ENCODE data around the gene DCC.
A peak's percentile ranks its signal among the peaks of the same experiment; 100 is the strongest.

DCC gene

DNA sequence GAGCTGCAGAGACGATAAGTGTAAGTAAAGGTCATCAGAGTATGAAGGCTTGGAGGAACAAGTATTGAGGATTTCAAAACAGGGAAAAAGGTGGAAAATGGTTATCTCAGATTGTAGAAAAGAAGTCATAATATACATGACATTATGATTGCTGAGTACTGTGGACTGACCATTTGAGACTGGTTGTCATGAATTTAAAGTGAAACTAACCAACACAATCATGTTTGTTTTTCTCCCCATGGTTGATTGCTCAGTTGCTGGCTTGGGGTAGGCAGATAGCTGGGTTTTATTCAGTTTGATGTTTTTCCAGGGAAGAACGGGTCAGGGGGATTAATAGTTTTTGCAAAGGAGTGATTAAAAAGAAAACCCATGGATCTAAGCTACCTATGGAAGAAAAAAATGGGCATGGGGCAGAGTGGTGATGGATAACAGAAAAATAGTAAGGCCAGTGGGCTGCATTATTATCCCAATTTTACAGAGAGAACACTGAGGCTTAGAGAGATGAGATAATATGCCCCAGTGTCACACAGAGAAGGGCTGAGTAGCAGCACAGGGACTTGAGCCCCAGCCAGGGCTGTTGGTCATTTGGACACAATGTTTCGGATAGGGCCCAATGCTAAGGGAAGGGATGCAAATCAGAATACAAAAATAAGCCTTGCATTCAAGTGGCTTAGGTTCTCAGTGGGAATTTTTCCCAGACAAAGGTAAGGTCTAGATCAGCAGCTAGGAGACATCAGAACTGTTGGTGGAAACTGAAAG, 885.7 kb downstream of the DCC start:
- DNase-seq (ENCODE audit: low read depth), result no peak

DNA sequence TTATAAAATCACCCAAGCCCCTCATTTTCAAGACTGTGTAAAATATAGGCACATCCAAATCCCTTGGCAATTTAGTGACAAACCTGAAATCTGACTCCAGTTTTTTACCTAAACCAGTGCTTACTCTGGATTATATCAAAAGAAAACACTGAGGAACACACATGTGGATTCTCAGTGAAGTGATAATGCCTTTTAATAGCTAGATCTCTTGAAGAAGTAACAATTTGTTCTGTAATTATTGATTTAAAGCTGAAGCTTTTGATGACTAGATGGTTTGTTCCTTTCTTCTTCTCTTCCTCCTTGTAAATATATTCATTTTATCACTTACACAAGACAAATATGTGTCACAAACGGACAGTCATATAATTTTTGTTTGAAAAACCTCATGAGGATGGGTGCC, 894.6 kb downstream of the DCC start:
- no peak for DNase-seq (ENCODE audit: low read depth)

DNA sequence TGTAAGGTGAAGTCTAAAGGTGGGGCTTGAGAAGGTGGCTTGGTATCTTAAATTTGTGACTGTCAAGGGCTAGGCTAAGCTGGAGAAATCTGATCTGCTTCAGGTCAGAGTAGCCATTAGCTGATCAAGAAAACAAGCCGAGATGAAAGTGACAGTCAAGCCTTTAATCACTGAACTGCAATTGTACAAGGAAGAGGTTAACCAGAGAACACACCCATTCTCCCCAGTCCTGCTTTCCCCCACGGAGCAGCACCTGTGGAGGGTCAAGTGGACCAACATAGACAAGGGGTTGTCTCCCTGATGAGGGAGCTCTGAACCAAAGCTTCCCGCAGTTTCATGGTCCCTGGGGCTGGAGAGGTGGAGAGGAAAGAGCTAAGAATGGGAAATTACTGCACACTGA, 901.2 kb downstream of the DCC start:
- no peak for DNase-seq (ENCODE audit: low read depth)

DNA sequence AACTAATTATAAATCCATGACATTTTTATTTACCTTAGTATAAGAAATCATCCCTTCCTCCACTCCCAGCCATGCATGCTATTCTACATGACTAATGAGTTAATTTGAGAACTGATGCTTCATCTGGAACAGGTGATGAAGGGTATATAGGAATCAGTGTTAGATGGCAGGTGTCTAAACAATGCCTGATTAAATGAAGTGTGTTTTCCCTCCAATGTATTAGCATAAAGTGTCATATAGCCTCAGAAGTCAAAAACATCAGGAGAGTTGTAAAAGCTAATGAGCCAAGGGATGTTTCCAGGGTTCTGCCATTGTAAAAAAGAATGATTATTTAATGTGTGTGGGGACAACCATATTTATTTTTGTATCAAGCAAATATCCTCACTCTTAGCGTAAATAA, 913.8 kb downstream of the DCC start:
- no peak for DNase-seq (ENCODE audit: low read depth)

DNA sequence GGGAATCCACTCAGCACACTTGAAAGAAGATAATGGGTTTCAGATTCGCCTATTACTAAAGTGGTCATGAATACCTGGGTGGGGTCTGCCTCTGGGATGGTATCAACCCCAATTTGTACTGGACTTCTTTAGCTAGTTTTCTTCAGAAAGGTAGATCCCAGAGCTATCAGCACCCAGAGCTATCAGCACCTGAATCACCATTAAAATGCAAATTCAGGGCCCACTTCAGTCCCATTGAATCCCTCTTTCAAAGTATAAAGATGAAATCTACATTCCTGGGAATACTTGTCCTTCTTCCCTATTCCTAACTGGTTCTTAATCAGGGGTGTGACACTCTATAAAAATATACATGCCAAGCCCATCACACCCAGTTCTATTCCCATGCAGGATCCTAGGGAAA, 914.3 kb downstream of the DCC start:
- no peak for DNase-seq (ENCODE audit: low read depth)

DNA sequence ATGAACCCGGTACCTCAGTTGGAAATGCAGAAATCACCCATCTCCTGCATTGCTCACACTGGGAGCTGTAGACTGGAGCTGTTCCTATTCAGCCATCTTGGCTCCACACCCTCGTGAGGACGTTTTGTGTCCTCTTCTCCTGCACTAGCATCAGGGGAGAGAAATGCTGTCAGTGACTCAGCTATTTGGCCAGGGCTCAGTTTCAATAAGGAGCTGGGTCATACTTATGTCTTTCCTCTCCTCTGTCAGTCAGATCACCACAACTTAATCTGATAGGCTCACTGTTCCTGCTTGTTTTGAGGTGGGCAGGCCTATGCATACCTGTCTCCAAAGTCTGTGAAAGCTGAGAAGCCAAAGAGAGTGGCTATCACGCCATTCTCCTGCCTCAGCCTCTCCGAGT, 921.2 kb downstream of the DCC start:
- DNase-seq (ENCODE audit: low read depth), result no peak

DNA sequence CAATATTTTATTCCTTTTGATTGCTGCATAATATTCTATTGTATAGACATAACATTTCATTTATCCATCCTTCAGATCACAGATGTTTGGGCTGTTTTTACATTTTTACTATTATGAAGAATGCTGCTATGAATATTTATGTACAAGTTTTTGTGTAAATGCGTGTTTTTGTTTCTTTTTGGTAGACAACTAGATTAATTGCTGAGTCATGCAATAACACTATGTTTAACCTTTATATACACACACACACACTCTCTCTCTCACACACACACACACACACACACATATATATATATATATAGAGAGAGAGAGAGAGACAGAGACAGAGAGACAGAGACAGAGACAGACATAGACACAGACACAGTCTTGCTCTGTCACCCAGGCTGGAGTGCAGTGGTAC, 926.9 kb downstream of the DCC start:
- no peak for DNase-seq (ENCODE audit: low read depth)

DNA sequence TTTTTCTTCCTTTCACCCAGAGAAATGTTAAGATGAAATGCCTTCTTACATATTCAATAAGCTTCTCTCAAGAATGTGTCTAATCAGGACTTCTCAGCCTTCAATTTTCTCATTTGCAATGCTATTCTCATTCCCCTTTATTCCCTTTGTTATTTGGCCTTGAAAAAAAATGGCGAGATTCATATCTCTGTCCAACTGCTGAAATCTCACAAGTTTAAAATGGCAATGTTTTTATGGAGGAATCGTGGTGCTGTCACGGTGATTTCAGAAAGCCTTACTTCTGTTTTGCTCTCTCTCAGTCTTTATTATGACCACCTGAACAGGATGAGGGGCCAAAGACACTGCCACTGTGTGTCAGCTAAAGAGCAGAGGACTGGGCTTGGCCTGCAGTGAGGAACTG, 928.5 kb downstream of the DCC start:
- DNase-seq (ENCODE audit: low read depth), result no peak

DNA sequence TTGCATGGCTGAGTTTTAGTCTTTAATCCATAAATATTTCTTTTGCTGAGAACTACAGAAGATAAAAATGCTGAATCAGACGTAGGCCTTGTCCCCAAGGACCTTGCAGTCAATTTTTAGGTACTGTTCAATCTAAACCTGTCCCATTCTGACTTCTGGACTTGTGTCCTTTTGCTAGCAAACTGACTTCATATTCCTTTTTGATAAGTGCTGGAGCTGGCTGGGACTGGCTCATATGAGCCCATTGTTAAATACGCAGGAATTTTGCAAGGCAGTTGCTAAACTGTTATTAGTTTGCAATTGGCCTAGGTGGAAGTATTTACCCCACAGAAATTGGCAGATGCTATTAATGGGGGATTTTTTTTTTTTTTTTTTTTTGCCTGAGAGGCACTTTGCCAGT, 941.4 kb downstream of the DCC start:
- DNase-seq (ENCODE audit: low read depth), result no peak

DNA sequence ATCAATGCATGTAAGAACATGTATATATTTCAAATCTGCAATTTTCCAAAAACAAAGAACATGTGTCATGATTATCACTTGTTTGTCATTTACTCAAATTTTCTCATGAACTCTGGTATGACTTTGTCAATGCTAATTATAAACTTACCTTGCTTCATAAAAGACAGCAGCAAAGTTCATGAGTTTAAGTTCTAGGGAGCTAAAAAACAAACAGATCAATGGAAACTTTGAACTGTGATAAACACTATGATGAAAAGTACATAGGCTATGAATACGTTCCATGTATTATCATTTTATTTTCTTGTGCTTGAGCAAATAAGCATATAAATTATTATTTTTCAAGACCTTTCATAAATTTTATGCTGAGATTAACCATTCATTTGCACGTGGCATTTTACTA, 943.7 kb downstream of the DCC start:
- DNase-seq (ENCODE audit: low read depth), result no peak

DNA sequence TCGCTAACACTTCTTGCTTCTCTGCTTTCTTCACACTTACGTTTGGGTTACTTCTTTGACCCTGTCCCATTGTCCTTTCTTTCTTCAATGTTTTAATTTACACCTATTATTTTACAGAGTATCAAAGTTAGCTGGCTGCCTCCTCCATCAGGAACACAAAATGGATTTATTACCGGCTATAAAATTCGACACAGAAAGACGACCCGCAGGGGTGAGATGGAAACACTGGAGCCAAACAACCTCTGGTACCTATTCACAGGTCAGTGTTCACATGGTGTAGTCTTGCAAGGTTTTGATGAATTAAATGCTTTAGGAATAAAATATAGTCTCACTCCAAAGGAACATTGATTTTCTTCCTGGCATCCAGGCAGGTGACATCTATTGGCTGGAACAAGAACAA, 965.5 kb downstream of the DCC start:
- DNase-seq (ENCODE audit: low read depth), result no peak

DNA sequence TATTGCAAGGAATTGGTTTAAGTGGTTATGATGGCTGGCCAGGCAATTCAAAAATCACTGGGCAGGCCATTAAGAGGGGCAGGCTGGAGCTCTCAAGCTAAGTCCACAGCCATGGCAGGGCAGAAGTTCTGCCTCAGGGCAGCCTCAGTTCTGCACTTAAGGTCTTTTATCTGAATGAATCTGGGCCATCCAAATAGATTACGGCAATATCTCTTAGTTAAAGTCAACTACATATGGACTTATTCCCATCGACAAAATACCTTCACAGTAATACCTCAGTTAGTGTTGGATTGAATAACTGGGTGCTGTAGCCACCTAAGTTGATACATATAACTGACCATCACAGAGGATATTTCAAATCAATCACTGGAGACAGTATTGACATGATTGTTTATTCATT, 979.6 kb downstream of the DCC start:
- no peak for DNase-seq (ENCODE audit: low read depth)

DNA sequence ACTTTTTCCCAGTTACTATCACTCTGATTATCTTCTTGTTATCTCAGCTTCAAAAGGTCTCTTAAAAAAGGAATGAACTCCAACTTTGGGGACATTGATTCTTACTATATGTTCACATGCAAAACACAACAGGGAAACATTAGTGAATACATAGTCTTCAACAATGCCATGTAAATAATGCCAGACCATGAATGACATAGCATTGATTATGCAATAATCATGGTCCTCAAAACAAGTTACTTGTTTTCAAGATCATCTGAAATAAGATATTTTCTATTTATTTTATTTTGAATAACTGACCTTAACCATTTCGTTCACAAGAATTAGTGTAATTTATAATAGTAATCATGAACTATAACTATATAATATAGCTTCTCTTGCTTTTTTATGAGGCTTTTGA, 982.2 kb downstream of the DCC start:
- no peak for DNase-seq (ENCODE audit: low read depth)

DNA sequence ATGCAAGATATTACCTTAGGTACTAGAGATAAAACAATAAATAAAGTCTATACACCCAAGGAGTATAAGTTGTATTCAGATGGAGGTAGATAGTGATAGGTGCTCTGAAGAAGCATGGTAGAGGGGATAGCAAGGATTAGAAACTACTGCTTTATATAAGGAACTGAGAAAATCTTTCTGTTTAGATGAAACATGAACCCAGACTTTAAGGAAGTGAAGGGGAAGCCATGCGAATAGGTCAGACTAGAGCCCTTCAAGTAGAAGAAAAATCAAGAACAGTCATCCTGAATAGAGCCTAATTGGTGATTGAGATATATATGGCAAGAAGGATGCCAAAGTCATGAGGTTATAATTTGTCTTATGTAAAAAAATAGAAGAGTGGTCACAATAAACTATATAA, 984.4 kb downstream of the DCC start:
- no peak for DNase-seq (ENCODE audit: low read depth)

DNA sequence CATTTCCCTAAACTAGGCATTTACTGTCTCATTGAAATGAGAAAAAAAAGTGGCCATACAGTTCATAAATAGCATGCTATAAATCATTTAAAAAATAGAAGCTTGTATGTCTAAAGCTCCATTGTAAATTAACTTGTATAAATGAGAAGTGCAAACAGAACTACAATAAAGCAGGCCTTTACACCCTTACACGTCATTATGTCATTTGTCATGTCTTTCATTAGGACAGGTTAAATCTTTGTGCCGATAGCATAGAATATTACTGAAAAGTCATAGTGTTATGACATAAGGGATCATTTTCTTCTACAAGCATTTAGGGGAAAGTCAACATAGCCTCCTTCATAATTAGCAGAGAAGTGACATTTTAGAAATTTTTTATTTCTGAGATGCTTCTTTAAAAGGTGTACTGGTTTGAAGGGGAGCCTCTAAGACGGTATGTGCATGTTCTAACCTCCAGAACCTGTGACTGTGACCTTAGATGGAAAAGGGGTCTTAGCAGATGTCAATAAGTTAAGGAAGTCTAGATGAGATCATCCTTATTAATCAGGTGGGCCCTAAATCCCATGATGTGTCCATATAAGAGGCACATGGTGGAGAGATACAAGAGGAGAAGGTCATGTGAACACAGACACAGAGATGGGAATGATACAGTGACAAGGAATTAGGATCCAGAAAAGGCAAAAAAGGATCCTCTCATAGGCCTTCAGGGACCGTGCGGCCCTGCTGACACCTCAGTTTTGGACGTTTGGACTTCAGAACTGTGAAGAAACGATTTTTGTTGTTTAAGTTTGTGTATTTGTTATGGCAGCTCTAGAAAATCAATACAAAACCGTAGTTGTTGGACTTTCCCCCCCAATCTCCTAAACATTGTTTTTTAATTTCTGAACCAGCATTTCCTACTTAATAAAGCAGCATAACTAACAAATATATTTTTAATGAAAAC, 1020.8 kb downstream of the DCC start:
- no peak for DNase-seq (ENCODE audit: low read depth)

DNA sequence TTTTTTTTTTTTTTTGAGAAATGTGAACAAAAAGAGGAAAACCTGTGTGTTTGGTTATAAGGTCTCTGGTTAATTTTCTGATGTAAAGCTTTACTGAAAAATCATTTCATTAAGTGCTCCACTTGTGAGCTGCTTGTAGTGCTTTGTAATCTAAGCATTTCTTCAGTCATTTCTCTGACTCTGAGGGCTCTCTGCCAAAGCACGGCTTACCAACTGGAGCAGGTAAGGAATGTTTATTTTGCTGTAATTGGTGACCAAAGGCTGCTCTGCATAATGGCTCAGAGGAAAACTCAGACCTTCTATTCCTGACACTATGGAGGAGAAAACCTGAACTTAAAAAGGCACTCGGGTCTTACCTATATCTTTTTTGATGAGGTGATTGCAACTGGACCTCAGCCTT, 1035.6 kb downstream of the DCC start:
- no peak for DNase-seq (ENCODE audit: low read depth)

DNA sequence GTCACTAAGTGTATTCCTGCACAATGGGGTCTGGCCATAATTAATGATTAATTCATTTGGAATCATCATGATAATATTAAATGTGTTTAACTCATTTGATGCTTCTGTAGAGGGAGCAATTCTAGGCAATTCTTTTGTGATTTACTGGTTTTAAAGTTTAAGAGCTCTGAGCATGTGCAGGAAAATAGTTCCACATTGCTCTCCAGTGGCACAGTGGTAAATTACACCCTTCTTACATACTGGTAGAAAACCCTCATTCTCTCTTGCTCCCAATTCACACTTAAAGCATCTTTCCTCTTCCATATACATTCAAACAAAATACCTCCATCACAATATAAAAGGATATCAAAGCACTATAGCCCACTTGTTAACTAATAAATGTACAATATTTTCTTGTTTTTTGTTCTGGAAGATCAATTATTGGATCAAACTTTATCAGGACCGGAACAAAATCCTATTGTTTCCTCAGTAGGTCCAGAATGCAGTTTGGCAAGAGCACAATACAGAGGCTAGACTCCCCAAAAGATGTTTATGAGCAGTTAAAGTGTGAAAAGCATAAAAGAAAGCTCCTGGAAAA, 1040.2 kb downstream of the DCC start:
- DNase-seq (ENCODE audit: low read depth), result peak; percentile 43

DNA sequence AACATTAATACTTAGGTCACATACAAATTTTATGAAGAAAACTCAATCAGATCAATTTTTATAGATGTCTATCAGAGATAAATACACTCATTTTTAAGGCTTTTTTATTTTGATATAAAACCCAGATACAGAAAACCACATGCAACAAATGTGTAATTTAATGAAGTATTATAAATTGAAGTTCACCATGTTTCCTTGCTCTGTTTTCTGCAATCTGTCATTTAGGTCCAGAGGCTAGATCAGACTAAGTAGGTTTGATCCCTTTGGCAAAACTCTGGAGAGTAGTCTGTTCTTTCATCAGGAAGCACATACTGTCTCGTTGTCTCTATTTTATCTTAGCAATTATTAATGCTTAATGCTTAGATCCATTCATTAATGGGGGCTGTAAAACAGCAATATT, 1042.9 kb downstream of the DCC start:
- no peak for DNase-seq (ENCODE audit: low read depth)

DNA sequence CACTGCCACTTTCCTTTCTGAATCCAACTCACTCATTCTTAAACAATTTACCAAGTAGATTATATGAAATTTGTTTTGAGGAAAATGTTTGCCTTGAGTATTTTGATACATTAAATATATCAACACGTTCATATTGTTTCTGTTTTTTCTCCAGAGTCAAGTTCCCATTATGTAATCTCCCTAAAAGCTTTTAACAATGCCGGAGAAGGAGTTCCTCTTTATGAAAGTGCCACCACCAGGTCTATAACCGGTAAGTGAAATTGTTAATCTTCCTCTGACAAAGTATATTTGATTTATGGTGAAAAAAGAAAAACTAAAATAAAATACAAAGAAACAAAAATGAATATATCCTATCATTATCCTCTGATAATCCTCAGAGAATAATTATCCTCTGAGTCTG, 1045.9 kb downstream of the DCC start:
- no peak for DNase-seq (ENCODE audit: low read depth)

DNA sequence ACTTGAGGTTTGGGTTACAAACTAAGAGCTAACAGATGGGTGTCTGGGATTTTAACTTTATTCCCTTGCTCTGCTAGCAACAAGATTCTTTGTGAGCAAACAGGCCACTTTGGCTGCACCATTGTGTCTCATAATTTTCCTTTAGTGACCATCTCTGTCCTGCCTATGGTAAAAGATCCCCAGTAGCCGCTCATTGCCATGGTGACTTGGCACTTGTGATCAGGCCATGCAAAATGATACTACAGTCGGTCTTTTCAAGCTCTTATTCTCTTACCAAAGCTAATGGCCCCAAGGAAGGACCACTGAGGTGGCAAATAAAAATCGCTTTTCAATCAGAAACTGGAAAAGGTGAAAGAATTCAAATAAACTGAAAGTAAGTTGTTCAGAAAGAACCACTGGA, 1047.6 kb downstream of the DCC start:
- no peak for DNase-seq (ENCODE audit: low read depth)

DNA sequence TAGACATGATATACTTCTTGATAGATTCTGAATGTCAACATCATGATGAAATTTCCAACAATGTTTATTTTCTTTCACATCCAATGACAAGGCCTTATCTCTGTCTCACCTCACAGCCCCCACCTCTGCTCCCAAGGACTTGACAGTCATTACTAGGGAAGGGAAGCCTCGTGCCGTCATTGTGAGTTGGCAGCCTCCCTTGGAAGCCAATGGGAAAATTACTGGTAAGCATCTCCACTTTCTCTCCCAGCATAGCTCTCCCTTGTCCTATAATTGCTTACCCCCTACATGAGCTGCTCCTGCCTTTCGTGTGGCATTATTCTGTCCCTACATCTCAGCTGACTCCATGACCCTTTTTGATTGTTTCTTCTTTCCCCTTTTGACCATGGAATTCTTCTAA, 1062.7 kb downstream of the DCC start:
- DNase-seq (ENCODE audit: low read depth), result no peak

DNA sequence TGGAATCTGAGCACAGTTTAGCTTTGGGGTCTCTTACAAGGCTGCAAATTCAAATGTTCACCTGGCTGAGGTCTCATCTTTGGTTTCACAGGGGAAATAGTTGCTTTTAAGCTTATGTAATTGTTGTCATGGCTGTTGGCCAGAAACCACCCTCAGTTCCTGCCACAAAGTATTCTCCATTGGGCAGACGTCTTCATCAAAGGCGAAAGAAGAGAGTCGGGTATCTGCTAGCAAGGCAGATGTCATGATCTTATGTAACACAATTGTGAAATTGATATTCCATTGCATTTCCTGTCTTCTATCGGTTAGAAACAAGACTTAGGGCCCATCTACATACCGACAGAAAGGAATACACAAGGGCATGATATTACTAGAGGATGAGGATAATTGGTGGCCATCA, 1068.3 kb downstream of the DCC start:
- no peak for DNase-seq (ENCODE audit: low read depth)

DNA sequence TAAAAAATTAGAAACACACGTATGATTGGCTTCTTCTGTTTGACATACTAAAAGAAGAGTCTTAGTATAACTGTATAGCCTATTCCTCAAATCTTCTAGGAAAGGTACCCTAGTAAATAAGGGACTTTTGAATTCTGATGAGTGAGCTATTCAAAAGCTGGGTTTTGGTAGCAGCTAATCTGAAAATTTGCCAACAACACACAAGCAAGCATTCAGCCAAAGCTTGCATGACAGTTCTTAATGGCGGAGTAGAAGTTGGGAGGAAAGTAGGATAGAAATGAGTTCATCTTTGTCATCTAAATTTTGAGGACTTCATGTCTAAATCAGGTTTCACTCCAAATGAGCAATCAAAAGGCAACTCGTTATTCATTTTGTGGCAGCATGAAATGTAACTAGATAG, 1071.5 kb downstream of the DCC start:
- no peak for DNase-seq (ENCODE audit: low read depth)

All from fibroblast of the conjunctiva (primary cell).